AG10803 (cell line): ENCODE results near the gene RFX6.

Experiments
- DNase-seq: peaks from one replicate; pipeline ENCODE4 v3.0.0; 2010; ENCODE audit warnings: low read depth
- H3K4me3 ChIP-seq: 2 replicates; pipeline ENCODE4 v1.5.1; 2011; ENCODE audit warnings: mild to moderate bottlenecking, low read length, control low read depth
- TF ChIP-seq, protein P1 (sequence below): conservative IDR thresholded peaks from 2 replicates; pipeline ENCODE4 v1.5.1; 2011; ENCODE audit warnings: mild to moderate bottlenecking, low read length, control low read depth, inconsistent platforms

Gene RFX6

GRCh38 chr6:116979560-116979959, 102.5 kb downstream of the RFX6 start:
- no peak overlapping the region for H3K4me3 ChIP-seq
- TF ChIP-seq, protein P1, sequence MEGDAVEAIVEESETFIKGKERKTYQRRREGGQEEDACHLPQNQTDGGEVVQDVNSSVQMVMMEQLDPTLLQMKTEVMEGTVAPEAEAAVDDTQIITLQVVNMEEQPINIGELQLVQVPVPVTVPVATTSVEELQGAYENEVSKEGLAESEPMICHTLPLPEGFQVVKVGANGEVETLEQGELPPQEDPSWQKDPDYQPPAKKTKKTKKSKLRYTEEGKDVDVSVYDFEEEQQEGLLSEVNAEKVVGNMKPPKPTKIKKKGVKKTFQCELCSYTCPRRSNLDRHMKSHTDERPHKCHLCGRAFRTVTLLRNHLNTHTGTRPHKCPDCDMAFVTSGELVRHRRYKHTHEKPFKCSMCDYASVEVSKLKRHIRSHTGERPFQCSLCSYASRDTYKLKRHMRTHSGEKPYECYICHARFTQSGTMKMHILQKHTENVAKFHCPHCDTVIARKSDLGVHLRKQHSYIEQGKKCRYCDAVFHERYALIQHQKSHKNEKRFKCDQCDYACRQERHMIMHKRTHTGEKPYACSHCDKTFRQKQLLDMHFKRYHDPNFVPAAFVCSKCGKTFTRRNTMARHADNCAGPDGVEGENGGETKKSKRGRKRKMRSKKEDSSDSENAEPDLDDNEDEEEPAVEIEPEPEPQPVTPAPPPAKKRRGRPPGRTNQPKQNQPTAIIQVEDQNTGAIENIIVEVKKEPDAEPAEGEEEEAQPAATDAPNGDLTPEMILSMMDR = no peak
- DNase-seq = no peak
